ENCODE results near the gene RRAGD.

The RRAGD gene, protein sequence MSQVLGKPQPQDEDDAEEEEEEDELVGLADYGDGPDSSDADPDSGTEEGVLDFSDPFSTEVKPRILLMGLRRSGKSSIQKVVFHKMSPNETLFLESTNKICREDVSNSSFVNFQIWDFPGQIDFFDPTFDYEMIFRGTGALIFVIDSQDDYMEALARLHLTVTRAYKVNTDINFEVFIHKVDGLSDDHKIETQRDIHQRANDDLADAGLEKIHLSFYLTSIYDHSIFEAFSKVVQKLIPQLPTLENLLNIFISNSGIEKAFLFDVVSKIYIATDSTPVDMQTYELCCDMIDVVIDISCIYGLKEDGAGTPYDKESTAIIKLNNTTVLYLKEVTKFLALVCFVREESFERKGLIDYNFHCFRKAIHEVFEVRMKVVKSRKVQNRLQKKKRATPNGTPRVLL

DNA sequence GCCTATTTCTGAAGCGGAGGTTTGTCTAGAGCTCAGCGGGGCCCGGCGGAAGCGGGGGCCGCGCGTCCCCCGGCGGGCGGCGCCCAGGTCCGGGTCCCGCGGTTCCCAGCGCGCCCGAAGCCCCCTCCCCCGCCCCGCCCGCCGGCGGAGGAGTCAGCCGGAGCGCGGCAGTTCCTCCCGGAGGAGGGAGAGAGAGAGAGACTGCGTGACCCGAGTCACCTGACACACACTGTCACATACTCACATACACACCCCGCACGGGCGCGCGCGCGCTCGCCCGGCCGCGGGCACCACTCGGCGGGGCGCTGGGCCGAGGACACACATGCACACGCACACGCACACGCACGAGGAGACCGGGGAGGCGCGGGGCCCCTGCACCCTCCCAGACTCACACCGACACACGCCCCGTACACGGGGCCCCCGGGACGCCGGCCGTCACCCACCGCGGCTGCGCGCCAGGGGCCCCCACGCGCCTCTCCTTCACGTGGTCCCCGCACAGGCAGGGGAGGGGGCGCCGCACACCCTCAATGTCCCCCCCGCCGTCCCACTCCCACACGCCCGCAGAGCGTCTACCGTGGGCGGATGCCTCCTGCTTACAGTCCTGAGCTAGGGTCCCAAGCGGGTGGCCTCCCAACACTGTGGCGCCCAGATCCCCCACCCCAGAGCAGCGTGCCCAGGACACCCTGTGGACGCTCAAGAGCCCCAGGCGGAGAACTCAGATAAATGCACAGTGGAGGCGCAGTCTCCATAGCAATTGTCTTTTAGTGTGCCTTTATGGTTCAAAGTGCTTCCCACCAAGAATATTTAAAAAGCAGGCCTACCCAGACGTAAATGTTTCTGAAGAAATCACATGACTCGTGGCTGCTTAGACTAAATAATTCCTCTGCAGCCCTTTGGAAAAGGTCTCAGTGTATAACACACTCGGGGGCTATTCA lies at the start of gene RRAGD:
TSS of gene RRAGD (minus strand) at position 203 of the 935 bp plus-strand sequence. CDS start 280 bp downstream, outside the sequence.
- in situ Hi-C loops (cut with HindIII; ENCODE audit: low pct_unique_long_range_greater_than_20kb, low sequenced_read_pairs) = no loop called here
- DNase-seq (ENCODE audit: low read depth in 1 of 2, low spot score in 1 of 2) = peak; percentile 61 to 65
- no peak for TF ChIP-seq JUND (IDR thresholded peaks at IDR 0.05; ENCODE audit: low read depth)

DNA sequence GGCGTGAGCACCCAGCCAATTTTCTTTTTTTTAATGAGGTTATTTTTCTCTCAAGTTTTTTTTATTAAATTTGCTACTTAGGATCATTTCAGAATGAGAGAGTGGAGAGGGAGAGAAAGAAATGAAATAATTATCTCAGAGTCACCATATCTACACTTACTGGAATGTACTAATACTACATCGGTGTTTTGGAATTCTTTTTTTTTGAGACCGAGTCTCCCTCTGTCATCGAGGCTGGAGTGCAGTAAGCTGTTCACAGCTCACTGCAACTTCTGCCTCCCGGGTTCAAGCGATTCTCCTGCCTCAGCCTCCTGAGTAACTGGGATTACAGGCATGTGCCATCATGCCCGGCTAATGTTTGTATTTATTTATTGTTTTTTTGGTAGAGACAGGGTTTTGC lies 48.6 kb upstream of the RRAGD start:
- no peak for TF ChIP-seq JUND (IDR thresholded peaks at IDR 0.05; ENCODE audit: low read depth)
- DNase-seq (ENCODE audit: low read depth in 1 of 2, low spot score in 1 of 2) = no peak
- in situ Hi-C loops (cut with HindIII; ENCODE audit: low pct_unique_long_range_greater_than_20kb, low sequenced_read_pairs) = no loop called here

DNA sequence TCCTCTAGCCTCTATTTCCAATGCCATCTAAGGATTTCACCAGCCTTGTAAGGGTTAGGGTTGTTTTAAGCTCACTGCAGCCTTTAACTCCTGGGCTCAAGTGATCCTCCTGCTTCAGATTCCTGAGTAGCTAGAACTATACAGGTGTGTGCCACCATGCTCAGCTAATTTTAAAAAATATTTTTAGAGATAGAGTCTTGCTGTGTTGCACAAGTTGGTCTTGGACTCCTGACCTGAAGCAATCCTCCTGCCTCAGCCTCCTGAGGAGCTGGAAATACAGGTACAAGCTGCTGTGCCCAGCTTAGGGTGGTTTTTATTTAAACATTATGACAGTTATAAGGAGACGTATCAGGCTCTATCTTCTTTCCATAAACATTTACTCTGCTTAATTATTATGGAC lies 47.4 kb upstream of the RRAGD start:
- DNase-seq (ENCODE audit: low read depth in 1 of 2, low spot score in 1 of 2) = no peak
- TF ChIP-seq JUND (IDR thresholded peaks at IDR 0.05; ENCODE audit: low read depth) = no peak
- in situ Hi-C loops (cut with HindIII; ENCODE audit: low pct_unique_long_range_greater_than_20kb, low sequenced_read_pairs) = no loop called here

DNA sequence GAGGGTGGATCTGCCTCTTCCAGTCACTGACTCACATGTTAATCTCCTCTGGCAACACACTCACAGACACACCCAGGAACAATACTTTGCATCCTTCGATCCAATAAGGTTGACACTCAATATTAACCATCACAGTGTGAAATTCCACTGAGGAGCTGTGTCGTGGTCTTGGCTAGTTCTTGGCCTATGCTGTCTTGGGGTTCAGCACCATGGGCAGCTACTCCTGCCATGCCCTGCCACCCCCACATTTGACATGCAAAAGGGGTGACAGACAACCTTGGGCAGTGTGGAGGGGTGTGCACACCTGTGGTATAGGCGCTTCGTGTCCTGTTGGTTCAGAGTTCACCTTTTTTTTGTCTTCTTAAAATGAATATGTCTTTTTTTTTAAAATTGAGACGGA lies 46.6 kb upstream of the RRAGD start:
- no peak for DNase-seq (ENCODE audit: low read depth in 1 of 2, low spot score in 1 of 2)
- in situ Hi-C loops (cut with HindIII; ENCODE audit: low pct_unique_long_range_greater_than_20kb, low sequenced_read_pairs) = no loop called here
- no peak for TF ChIP-seq JUND (IDR thresholded peaks at IDR 0.05; ENCODE audit: low read depth)

DNA sequence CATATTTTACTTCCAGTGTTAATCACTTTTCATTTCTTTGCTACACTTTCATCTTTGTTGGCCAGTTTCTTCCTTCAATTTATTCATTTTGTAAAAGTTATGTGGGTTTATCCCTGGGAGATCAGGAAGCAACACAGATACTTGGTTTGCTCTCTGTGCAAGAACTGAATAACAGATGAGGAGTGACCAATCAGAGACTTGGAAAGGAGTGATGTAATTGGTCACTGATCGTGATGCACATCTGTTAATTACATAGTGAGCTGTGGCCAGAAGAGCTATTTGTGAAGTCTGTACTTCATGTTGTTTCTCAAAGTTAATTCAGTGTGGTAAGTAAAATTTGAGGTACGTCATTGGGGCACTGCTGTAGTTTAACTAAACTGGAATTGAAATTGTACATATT lies 42.2 kb upstream of the RRAGD start:
- in situ Hi-C loops (cut with HindIII; ENCODE audit: low pct_unique_long_range_greater_than_20kb, low sequenced_read_pairs) = no loop called here
- no peak for TF ChIP-seq JUND (IDR thresholded peaks at IDR 0.05; ENCODE audit: low read depth)
- DNase-seq (ENCODE audit: low read depth in 1 of 2, low spot score in 1 of 2) = no peak

DNA sequence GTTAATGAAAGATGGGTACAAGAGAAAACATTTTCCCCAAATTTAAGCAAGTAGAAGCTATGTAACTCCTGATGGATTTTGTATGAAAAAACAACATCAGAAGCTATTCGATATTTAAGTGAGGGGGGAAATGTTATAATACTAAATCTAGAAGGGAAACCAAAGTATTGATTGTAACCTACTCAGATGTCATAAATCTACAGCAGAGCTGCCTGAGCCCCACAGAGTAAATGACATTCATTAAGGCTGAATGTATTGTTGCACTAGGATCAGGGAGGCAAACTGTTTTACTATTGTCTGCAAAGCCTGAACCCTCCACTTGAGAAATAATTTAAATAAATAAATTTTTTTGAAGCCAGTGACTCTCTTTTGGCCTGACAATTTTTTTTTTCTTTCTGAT lies 40.2 kb upstream of the RRAGD start:
- no peak for DNase-seq (ENCODE audit: low read depth in 1 of 2, low spot score in 1 of 2)
- in situ Hi-C loops (cut with HindIII; ENCODE audit: low pct_unique_long_range_greater_than_20kb, low sequenced_read_pairs) = no loop called here
- TF ChIP-seq JUND (IDR thresholded peaks at IDR 0.05; ENCODE audit: low read depth) = no peak

DNA sequence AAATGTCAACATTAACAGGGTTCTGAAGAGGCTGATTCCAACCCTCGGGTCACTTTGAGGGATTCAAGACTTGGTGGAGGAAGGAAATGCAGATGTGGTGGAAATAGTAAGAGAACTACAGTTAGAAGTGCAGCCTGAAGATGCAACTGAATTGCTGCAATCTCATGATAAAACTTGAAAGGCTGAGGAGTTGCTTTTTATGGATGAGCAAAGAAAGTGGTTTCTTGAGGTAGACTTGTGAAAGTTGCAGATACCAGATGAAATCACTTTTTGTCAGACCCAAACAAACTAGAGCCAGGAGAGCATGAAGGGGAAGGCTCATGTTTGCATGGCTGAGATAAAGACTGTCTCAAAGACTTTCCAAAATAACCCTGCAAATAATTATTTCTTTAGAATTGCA lies 37.1 kb upstream of the RRAGD start:
- TF ChIP-seq JUND (IDR thresholded peaks at IDR 0.05; ENCODE audit: low read depth) = no peak
- no peak for DNase-seq (ENCODE audit: low read depth in 1 of 2, low spot score in 1 of 2)
- in situ Hi-C loops (cut with HindIII; ENCODE audit: low pct_unique_long_range_greater_than_20kb, low sequenced_read_pairs) = no loop called here

DNA sequence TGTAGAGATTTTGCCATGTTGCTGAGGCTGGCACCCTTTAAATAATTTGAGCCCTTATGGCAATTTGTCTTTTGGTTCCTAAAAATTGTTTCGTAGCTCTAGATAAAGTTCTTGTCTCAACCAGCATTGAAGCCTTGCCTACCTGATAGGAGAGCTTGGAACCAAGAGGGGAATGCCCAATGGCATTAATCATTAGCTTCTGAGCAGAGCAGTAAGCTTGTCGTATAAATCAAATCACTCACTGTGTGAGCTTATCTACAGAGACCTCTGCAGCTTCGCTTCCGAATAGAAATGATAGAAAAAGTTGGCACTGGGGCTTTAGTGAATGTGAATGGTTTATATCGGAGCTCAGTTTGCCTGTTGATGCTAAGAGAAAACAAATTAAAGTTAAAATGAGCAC lies 31.6 kb upstream of the RRAGD start:
- no peak for TF ChIP-seq JUND (IDR thresholded peaks at IDR 0.05; ENCODE audit: low read depth)
- DNase-seq (ENCODE audit: low read depth in 1 of 2, low spot score in 1 of 2) = no peak
- in situ Hi-C loops (cut with HindIII; ENCODE audit: low pct_unique_long_range_greater_than_20kb, low sequenced_read_pairs) = no loop called here

DNA sequence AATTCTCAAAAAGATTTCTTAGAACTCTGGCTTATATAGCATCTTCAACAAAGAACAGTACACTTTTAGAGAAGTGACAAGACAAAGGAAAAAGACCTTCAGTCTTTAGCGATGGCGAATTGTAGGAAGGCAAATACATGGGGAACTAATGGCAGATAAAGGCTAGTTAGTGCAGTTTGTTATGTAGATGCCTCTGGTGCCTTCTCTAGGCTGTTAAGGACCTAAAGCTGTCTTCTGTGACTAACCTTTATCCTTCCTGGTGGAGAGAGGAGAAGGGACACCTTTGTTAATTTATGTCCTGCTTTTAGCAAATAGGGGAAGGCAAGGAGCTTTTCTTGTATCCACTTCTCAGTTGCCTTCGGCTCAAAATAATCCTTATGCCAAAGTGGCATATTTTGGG lies 28.1 kb upstream of the RRAGD start:
- in situ Hi-C loops (cut with HindIII; ENCODE audit: low pct_unique_long_range_greater_than_20kb, low sequenced_read_pairs) = no loop called here
- TF ChIP-seq JUND (IDR thresholded peaks at IDR 0.05; ENCODE audit: low read depth) = no peak

DNA sequence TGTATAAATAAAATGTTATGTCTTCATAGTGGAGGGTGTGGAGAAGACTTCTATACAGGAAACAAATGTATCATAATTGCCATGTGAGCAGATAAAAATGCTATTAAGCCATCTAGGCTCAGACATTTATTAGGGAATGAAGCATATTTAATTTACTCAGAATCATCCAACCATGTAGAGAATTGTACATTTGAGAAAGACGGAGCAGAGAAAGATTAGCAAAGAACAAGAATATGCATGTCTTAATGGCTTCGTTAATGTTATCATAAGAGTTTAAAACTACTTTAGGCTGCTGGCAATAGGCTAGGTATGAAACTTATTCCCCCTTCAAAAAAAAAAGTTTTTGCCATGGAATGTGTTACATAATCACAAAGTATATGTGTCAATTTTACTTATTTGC lies 26.9 kb upstream of the RRAGD start:
- no peak for TF ChIP-seq JUND (IDR thresholded peaks at IDR 0.05; ENCODE audit: low read depth)
- in situ Hi-C loops (cut with HindIII; ENCODE audit: low pct_unique_long_range_greater_than_20kb, low sequenced_read_pairs) = no loop called here
- DNase-seq (ENCODE audit: low read depth in 1 of 2, low spot score in 1 of 2) = no peak

More for the DNA sequence above, 28.1 kb upstream of the RRAGD start:
- no peak for DNase-seq (ENCODE audit: low read depth in 1 of 2, low spot score in 1 of 2)

DNA sequence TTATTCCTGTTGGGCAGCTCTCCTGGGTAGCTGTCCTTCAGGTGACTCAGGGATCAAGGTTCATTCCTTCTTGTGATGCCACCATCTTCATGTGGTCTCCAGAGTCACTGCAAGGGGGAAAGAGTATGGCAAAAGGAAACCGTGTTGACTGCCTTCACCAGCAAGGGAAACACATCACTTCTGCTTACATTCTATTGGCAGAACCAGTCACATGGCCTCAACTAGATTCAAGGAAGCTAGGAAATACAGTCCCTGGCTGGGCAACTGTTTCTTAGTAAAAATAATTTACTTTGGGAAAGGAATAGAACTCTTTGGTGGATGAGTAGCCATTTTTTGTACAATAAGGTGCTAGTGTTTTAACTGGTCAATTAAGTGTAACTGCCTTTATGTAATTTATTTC lies 26.2 kb upstream of the RRAGD start:
- DNase-seq (ENCODE audit: low read depth in 1 of 2, low spot score in 1 of 2) = no peak
- in situ Hi-C loops (cut with HindIII; ENCODE audit: low pct_unique_long_range_greater_than_20kb, low sequenced_read_pairs) = no loop called here
- no peak for TF ChIP-seq JUND (IDR thresholded peaks at IDR 0.05; ENCODE audit: low read depth)

DNA sequence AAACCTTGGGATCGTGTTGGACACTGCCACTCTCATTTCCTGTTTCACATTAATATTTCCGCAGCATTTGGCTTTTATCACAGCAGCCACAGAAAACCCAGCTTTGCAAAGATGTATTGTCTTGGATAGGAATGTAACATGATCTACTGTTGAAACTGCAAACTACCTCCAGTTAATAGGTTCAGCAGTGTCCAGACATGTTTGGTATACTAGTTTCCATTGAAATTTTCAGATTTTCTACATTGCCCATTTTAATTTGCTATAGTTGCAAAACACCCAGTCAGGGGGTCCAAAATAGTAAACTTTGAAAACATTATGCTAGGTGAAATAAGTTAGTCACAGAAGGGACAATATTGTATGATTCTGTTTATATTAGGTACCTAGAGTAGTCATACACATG lies 24.2 kb upstream of the RRAGD start:
- in situ Hi-C loops (cut with HindIII; ENCODE audit: low pct_unique_long_range_greater_than_20kb, low sequenced_read_pairs) = no loop called here
- DNase-seq (ENCODE audit: low read depth in 1 of 2, low spot score in 1 of 2) = no peak
- TF ChIP-seq JUND (IDR thresholded peaks at IDR 0.05; ENCODE audit: low read depth) = no peak

DNA sequence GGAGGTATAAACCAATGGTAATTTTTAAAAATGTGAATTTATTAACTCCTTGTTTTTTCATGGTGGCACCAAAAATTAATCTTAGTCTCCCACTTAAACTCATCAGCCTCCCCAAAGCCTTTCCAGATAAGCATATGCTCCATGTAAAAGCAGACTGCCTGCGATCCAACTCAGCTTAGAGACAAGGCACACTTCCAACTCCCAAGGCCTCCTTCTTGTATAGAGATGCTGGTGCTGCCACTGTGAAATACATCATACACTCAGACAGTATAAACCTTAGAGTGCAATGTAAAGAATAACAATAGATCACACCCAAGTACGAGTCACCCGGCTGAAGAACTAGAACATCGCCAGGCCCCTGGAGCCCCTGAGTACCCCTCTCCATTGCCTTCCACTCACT lies 22.9 kb upstream of the RRAGD start:
- DNase-seq (ENCODE audit: low read depth in 1 of 2, low spot score in 1 of 2) = no peak
- TF ChIP-seq JUND (IDR thresholded peaks at IDR 0.05; ENCODE audit: low read depth) = no peak
- in situ Hi-C loops (cut with HindIII; ENCODE audit: low pct_unique_long_range_greater_than_20kb, low sequenced_read_pairs) = no loop called here
